AG10803 (cell line): ENCODE results near the gene ARHGAP45.
"Not testable (repeated sequence)": the region's sequence is repeated elsewhere in the genome, so short reads cannot be mapped to it uniquely, and the experiment has no call there.

Experiments
- DNase-seq: peaks from one replicate; pipeline ENCODE4 v3.0.0; 2010; ENCODE audit warnings: low read depth
- H3K4me3 ChIP-seq: 2 replicates; pipeline ENCODE4 v1.5.1; 2011; ENCODE audit warnings: mild to moderate bottlenecking, low read length, control low read depth
- TF ChIP-seq, protein P1 (sequence below): conservative IDR thresholded peaks from 2 replicates; pipeline ENCODE4 v1.5.1; 2011; ENCODE audit warnings: mild to moderate bottlenecking, low read length, control low read depth, inconsistent platforms

Gene ARHGAP45

DNA sequence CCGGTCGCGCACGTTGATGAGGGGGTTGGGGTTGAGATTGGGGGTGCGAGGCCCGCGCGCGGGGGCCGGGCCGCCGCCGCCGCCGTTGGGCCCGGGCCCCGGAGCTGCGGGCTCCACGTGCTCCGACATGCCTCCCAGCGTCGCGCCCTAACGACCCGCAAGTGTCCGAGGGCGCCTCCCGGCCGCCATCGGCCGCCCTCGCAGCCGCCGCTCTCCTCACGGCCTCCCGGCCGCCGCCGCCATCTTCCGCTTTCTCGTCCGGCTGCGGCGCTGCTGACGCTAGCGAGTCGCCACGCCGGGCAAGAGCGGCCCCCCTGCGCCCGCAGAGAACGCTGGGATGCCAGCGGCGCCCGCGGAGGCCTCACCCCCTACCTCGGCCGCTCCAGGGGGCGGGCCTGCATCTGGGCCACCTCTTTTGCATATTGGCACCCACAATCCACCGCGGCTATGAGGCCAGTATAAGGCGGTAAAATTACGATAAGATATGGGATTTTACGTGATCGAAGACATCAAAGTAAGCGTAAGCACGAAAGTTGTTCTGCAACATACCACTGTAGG is 46.0 kb upstream of the ARHGAP45 start, which contains the start of gene TMEM259:
TSS of gene TMEM259 (minus strand) at position 256 of the 558 bp plus-strand sequence. CDS start at position 129, 127 bp downstream.
- peak within 1 kb of the TSS; percentile 92 for H3K4me3 ChIP-seq
- TF ChIP-seq, protein P1, sequence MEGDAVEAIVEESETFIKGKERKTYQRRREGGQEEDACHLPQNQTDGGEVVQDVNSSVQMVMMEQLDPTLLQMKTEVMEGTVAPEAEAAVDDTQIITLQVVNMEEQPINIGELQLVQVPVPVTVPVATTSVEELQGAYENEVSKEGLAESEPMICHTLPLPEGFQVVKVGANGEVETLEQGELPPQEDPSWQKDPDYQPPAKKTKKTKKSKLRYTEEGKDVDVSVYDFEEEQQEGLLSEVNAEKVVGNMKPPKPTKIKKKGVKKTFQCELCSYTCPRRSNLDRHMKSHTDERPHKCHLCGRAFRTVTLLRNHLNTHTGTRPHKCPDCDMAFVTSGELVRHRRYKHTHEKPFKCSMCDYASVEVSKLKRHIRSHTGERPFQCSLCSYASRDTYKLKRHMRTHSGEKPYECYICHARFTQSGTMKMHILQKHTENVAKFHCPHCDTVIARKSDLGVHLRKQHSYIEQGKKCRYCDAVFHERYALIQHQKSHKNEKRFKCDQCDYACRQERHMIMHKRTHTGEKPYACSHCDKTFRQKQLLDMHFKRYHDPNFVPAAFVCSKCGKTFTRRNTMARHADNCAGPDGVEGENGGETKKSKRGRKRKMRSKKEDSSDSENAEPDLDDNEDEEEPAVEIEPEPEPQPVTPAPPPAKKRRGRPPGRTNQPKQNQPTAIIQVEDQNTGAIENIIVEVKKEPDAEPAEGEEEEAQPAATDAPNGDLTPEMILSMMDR = no peak
- DNase-seq = peak; percentile 97

DNA sequence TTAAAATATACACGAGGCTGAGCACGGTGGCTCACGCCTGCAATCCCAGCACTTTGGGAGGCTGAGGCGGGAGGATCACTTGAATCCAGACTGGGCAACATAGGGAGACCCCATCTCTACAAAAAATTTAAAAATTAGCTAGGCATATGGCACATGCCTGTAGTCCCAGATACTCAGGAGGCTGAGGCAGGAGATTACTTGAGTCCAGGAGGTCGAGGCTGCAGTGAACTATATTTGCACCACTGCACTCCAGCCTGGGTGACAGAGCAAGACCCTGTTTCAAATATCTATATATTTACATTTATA is 43.1 kb upstream of the ARHGAP45 start:
- H3K4me3 ChIP-seq, DNase-seq: not testable (repeated sequence)

DNA sequence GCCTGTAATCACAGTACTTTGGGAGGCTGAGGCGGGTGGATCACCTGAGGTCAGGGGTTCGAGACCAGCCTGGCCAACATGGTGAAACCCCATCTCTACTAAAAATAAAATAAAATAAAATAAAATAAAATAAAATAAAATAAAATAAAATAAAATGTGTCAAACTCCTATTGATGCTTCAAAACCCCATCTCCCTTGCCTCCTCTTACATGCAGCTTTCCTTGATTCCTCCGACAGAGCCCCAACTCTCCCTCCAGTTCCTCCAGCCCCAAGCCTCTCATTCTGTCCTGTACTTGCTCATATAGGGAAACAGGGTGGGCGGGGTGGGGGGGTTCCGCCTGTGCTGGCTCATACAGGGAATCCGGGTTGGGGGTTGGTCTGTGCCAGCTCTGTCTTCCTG is 41.9 kb upstream of the ARHGAP45 start:
- not testable (repeated sequence) for DNase-seq, H3K4me3 ChIP-seq

DNA sequence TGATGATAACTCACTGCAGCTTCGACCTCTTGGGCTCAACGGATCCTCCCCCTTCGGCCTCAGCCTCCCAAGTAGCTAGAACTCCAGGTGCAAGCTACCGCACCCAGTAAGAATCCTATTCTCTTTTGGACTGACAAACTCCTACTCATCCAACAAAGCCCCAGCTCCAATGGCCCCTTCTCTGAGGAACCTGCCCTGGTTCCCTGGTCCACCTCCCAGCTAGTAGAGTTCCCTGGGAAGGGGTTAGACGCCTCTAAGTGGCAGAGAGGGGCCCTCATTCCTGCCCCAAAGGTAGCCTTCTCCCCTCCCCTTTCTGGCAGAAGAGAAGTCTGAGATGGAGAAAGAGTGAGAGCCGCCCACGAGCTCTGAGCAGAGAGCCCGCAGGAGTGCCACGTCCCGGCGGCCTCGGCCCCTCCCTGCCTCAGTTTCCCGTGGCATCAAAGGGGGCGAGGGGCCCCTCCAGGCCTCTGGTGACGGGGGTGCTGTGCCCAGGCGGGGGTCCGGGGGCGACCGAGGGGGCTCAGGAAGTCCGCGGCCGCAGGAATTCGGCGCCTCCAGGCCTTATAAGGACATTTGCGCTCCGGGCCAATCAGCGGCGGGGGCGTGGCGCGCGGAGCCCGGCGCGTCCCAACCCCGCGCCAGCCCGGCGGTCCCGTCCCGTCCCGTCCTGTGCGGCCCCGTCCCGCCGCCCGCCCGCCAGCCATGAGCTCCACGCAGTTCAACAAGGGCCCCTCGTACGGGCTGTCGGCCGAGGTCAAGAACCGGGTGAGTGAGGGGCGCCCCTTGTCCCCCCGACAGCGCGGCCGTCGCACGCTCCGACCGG is 40.8 kb upstream of the ARHGAP45 start, which contains the start of gene CNN2:
TSS of gene CNN2 (plus strand) at position 649 of the 823 bp plus-strand sequence. CDS start at position 703, 54 bp downstream.
- peak; percentile 78 for DNase-seq
- peak within 1 kb of the TSS; percentile 97 for H3K4me3 ChIP-seq
- TF ChIP-seq, protein P1 = no peak

DNA sequence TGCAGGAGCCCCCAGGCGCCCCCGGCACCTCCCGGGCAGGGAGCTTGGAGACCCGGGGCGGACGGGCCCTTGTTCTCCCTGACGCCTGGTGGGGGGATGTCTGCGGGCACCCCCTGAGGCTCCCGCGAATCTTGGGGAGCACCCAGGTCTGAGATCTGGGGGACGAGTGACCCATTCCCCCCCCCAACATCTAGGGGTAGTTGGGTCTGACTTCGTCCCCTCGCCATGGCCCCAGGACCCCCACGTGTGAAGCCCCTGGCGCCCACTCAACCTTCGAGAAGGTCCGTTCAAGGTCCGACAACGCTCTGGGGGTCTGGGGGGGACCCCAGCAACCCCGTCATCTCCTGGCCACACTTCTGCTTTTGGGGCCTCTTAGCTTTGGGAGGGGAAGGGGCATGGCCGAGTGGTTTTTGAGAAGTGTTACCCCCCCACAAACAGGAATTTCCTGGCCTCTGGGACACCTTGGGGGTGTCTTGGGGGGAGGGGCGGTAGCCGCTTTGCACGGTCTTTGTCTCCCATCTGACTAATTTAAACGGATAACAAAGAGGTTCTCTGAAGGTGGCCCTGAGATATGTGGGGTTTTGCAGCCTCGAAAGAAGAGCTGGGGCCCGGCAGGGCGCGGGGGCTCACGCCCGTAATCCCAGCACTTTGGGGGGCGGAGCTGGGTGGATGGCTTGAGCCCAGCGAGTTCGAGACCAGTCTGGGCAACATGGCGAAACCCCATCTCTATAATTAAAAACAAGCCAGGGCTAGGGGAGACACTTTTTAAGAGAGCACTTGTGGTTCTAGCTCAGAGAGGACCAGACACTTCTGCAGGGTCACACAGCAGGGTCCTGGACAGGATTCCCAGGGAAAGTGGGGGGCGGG is 40.0 kb upstream of the ARHGAP45 start:
- TF ChIP-seq, protein P1 = no peak
- peak overlapping the region; percentile 97 for H3K4me3 ChIP-seq
- DNase-seq = no peak

DNA sequence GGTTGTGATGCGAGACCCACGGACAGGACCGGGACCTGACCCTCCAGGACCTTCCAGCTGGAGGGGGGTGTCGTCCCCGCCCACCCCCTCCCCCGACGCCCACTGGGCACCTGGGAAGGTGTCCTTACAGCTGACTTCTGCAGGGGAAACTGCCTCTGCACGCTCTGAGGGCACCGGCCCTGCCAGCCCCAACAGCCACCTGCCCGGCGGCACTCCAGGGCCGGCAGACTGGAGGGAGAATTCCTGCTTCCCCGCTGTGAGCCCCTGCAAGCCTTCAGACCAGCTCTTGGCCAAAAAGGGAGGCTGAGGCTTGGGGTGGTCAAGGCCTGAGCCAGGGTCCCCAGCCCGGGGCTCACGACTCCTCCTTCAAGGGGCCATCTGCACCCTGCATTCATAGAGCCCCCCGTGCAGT is 39.3 kb upstream of the ARHGAP45 start:
- peak overlapping the region; percentile 97 for H3K4me3 ChIP-seq
- DNase-seq = no peak
- TF ChIP-seq, protein P1 = no peak

DNA sequence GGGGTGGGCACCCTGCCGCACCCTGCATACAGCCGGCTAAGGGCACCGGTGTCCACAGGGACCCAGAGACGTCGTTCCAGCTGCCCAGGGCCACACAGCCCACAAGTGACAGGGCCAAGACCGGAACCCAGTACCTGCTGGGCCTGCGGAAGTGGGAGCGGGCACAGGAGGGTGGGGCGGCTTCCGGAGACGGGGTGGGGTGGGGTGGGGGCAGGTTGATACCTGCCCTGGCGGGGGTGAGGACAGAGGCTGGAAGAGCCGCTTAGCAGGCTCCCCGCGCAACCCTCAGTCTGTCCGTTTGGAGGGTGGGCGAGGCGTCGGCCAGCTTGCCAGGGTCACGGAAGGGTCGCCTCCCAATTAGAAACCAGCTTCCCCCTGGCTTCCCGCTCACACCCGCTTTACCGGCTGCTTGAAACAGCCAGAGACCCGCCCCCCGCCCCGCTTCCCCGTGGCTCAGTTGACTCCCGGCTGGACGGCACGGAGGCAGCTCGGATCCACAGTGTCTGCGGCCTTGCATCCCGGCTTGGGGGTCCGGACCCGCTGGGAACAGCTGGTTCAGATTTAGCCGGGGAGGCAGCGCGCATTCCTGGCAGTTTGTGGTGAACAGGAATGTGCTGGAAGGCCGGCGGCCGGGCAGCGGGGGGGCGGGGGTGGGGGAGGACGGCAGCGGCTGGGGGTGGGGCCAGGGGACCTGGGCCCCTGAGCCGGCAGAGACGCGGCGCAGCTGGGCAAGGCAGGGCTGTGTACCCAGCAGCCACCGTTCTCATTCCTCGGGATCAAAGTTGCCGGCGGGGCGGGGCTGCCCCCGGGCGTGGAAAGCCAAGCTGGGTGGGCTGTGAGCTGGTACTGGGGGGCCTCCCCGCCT is 38.7 kb upstream of the ARHGAP45 start:
- peak; percentile 98 for DNase-seq
- peak overlapping the region; percentile 97 for H3K4me3 ChIP-seq
- TF ChIP-seq, protein P1 = no peak
